KG1 (cell line): ENCODE measurements around the gene CAMKMT.
"Not testable (repeated sequence)": the region's sequence is repeated elsewhere in the genome, so short reads cannot be mapped to it uniquely, and the experiment has no call there.

ENCODE experiments used
- DNase-seq: peaks from one replicate; lab custom pipeline; 2025; lab: John Stamatoyannopoulos, UW

The CAMKMT gene

GRCh38 chr2:44360749-44361329, 908 bp upstream of the CAMKMT start:
- DNase-seq: no peak

- DNase-seq: peak; percentile 72
Observed at GRCh38 chr2:44362207-44363015, 664 bp downstream of the CAMKMT start.

GRCh38 chr2:44364604-44365003, 2.9 kb downstream of the CAMKMT start:
- no peak for DNase-seq

GRCh38 chr2:44367591-44367990, 5.8 kb downstream of the CAMKMT start:
- DNase-seq: no peak

- DNase-seq: no peak
Observed at GRCh38 chr2:44369392-44369791, 7.6 kb downstream of the CAMKMT start.

GRCh38 chr2:44371445-44371844, 9.7 kb downstream of the CAMKMT start:
- no peak for DNase-seq

- no peak for DNase-seq
Observed at GRCh38 chr2:44372246-44372645, 10.5 kb downstream of the CAMKMT start.

- DNase-seq: no peak
Observed at GRCh38 chr2:44377486-44377885, 15.7 kb downstream of the CAMKMT start.

GRCh38 chr2:44385226-44385625, 23.5 kb downstream of the CAMKMT start:
- not testable (repeated sequence) for DNase-seq

GRCh38 chr2:44388877-44389276, 27.1 kb downstream of the CAMKMT start:
- DNase-seq: no peak

GRCh38 chr2:44389895-44390294, 28.1 kb downstream of the CAMKMT start:
- no peak for DNase-seq

- DNase-seq: no peak
Observed at GRCh38 chr2:44392338-44392943, 30.7 kb downstream of the CAMKMT start.

- DNase-seq: no peak
Observed at GRCh38 chr2:44397447-44398175, 35.9 kb downstream of the CAMKMT start.

GRCh38 chr2:44398243-44398897, 36.6 kb downstream of the CAMKMT start:
- no peak for DNase-seq

- no peak for DNase-seq
Observed at GRCh38 chr2:44420725-44421124, 59.0 kb downstream of the CAMKMT start.

GRCh38 chr2:44424211-44424610, 62.5 kb downstream of the CAMKMT start:
- no peak for DNase-seq

GRCh38 chr2:44429034-44429433, 67.3 kb downstream of the CAMKMT start:
- no peak for DNase-seq

- no peak for DNase-seq
Observed at GRCh38 chr2:44430342-44430741, 68.6 kb downstream of the CAMKMT start.

- no peak for DNase-seq
Observed at GRCh38 chr2:44433895-44434294, 72.1 kb downstream of the CAMKMT start.

- DNase-seq: no peak
Observed at GRCh38 chr2:44441200-44441599, 79.5 kb downstream of the CAMKMT start.

GRCh38 chr2:44442019-44442418, 80.3 kb downstream of the CAMKMT start:
- DNase-seq: no peak

- no peak for DNase-seq
Observed at GRCh38 chr2:44443517-44443916, 81.8 kb downstream of the CAMKMT start.
